22Rv1 (cell line): Measurements from ENCODE around the gene ANGPTL2.

Experiments
- H3K27ac ChIP-seq: fragments of 450-650 bp; 2 replicates; pipeline ENCODE4 v1.5.1; 2017
- CTCF ChIP-seq: fragments of 450-650 bp; IDR thresholded peaks from 2 replicates; pipeline ENCODE4 v1.5.1; 2017; ENCODE audit warnings: mild to moderate bottlenecking
- ZFX ChIP-seq: fragments of 450-650 bp; IDR thresholded peaks from 2 replicates; pipeline ENCODE4 v1.6.1; 2017; ENCODE audit warnings: antibody characterized with exemption, borderline replicate concordance

ANGPTL2 gene

GRCh38 chr9:127135056-127135745, 12.8 kb upstream of the ANGPTL2 start:
- TF ChIP-seq CTCF, result no peak
- no peak for TF ChIP-seq ZFX
- no peak overlapping the region for H3K27ac ChIP-seq

- H3K27ac ChIP-seq, result no peak overlapping the region
- TF ChIP-seq ZFX, result no peak
- no peak for TF ChIP-seq CTCF
Observed at GRCh38 chr9:127133739-127134167, 11.3 kb upstream of the ANGPTL2 start.

- TF ChIP-seq CTCF (no peak), ZFX (no peak)
- no peak overlapping the region for H3K27ac ChIP-seq
Observed at GRCh38 chr9:127132921-127133647, 10.6 kb upstream of the ANGPTL2 start.

- no peak overlapping the region for H3K27ac ChIP-seq
- no peak for TF ChIP-seq CTCF
- TF ChIP-seq ZFX, result no peak
Observed at GRCh38 chr9:127132375-127132774, 9.9 kb upstream of the ANGPTL2 start.

GRCh38 chr9:127131871-127132270, 9.4 kb upstream of the ANGPTL2 start:
- H3K27ac ChIP-seq, result no peak overlapping the region
- TF ChIP-seq ZFX (no peak), CTCF (no peak)

- H3K27ac ChIP-seq, result no peak overlapping the region
- TF ChIP-seq CTCF, result no peak
- TF ChIP-seq ZFX, result no peak
Observed at GRCh38 chr9:127130661-127131538, 8.5 kb upstream of the ANGPTL2 start.
